ENCODE results near the gene DLGAP1. TPM values are rescaled to one million over a fixed set of nuclear protein-coding genes. Genes with fewer than 3 reads are reported as not detected.
A peak's percentile ranks its signal among the peaks of the same experiment; 100 is the strongest.

Gene DLGAP1
- total and polyA plus RNA-seq, 2 of the 8 experiments (the other 6 are each of a cell fraction or from before 2014, with no cell fraction given): 11.8 to 16.9 TPM

DNA sequence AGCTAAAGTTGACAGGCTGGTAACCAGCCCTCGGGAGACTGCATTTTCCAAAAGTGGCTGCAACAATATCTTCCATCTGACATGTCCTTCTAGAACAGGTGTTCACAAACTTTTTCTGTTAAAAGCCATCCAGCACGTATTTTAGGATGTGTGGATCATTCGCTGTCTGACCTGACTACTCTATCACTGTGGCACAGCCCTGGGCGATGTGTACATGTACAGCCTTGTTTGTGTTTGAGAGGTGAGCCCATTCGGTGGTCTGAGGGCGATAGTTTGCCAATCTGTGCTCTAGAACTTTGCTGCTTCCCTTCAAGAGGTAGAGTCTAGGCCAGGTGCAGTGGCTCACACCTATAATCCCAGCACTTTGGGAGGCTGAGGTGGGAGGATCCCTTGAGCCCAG, 839.0 kb downstream of the DLGAP1 start:
- Histone ChIP-seq H2BK5ac (ENCODE audit: low read depth, low read length) (0 out of 2 replicates have a peak overlapping the region, but pooled peaks have one; percentile 2), H4K20me1 (replicated peaks in 1 of 2; ENCODE audit: control insufficient read depth in 1 of 2, insufficient read depth in 2 of 2, low read length in 2 of 2) (no peaks in the 10 kb centered on the region), H2BK120ac (replicated peaks; ENCODE audit: low read depth, low read length) (no peak overlapping the region), H3K9me3 (ENCODE audit: insufficient read depth in 2 of 2, low read depth in 1 of 2, low read length in 1 of 2) (no peaks in the 10 kb centered on the region), H3K27me3 (replicated peaks in 1 of 4; ENCODE audit: control insufficient read depth in 3 of 4, extremely low read depth in 1 of 4, insufficient read depth in 3 of 4, low read length in 3 of 4) (no peaks in the 10 kb centered on the region), H3K36me3 (ENCODE audit: control insufficient read depth in 2 of 4, insufficient read depth in 4 of 4, low read length in 3 of 4) (no peaks in the 10 kb centered on the region), H3K27ac (ENCODE audit: low read depth, low read length) (peak overlapping the region; percentile 3; the same call in 1 of the 2 replicates), H4K8ac (ENCODE audit: extremely low read depth, insufficient read depth, low read length) (no peak overlapping the region), H3K79me1 (ENCODE audit: low read depth, low read length) (no peaks in the 10 kb centered on the region), H3K23me2 (ENCODE audit: low read depth, low read length) (no peaks in the 10 kb centered on the region), H3K9ac (replicated peaks in 1 of 4; ENCODE audit: extremely low read depth in 1 of 4, low read depth in 3 of 4, low read length in 3 of 4) (no peak overlapping the region), H2BK20ac (ENCODE audit: low read length) (peak overlapping the region; percentile 92; the same call in 1 of the 2 replicates), H2BK15ac (ENCODE audit: low read length) (no peak overlapping the region), H2BK12ac (ENCODE audit: low read depth, low read length) (no peak overlapping the region), H3K56ac (replicated peaks; ENCODE audit: insufficient read length, low read depth, low read length) (no peak overlapping the region), H2AK5ac (ENCODE audit: low read depth, low read length) (no peak overlapping the region), H3K4me1 (replicated peaks in 1 of 4; ENCODE audit: control insufficient read depth in 3 of 4, insufficient read depth in 4 of 4, low read length in 3 of 4) (peaks cover 0 to 10% (median 2%) of the 10 kb centered on the region in 4 experiments; a peak in 5 of 7 replicates), H3K79me2 (ENCODE audit: control insufficient read depth in 1 of 2, insufficient read depth in 2 of 2, low read length in 2 of 2) (no peaks in the 10 kb centered on the region), H3K14ac (ENCODE audit: insufficient read length) (no peak overlapping the region), H4K5ac (ENCODE audit: insufficient read length, low read depth, low read length) (no peak overlapping the region), H3K4ac (replicated peaks; ENCODE audit: insufficient read length, low read depth, low read length) (no peak overlapping the region), H3K4me3 (ENCODE audit: extremely low read depth in 1 of 4, insufficient read depth in 2 of 4, low read depth in 3 of 4, low read length in 4 of 4) (no peak overlapping the region), H3K4me2 (ENCODE audit: insufficient read depth in 1 of 2, low read depth in 2 of 2, low read length in 2 of 2) (no peak overlapping the region), H4K91ac (replicated peaks; ENCODE audit: insufficient read length, low read length) (no peak overlapping the region), H3K23ac (ENCODE audit: insufficient read length) (no peak overlapping the region), H2AFZ (ENCODE audit: low read length) (no peak overlapping the region), H3K18ac (ENCODE audit: extremely low read depth, low read length) (no peak overlapping the region)
- FAIRE-seq (no peak), DNase-seq (ENCODE audit: low read depth in 1 of 2, low spot score in 2 of 2) (no peak)
- no peak for TF ChIP-seq RFX5 (IDR thresholded peaks at IDR 0.05; ENCODE audit: borderline replicate concordance, low read depth, low read length)
- ChIA-PET POLR2A (ENCODE audit: partially characterized antibody) (interaction anchor here (0.6 to 3.0 kb wide), 8 partner anchors 7 to 1626 kb away, joined by 3 to 18 read pairs (median 4); no protein-coding TSS in a partner anchor), CTCF (ENCODE audit: partially characterized antibody) (interaction anchor here (0.7 to 1.2 kb wide), 4 partner anchors 9 to 347 kb away, joined by 3 to 7 read pairs (median 3); no protein-coding TSS in a partner anchor)
- 93% methylated on average over 6 of the region's 6 CpGs; no CpG with 5 or more reads in 1 of the 2 experiments for WGBS, 2 experiments (ENCODE audit: extremely low coverage in 1 of 2, insufficient coverage in 1 of 2, insufficient read length in 1 of 2, insufficient replicate concordance in 2 of 2, low coverage in 1 of 2, low lambda C conversion rate in 2 of 2, missing lambda C conversion rate in 1 of 2)
